Measurements from ENCODE around the gene CELF4. TPM values are rescaled to one million over a fixed set of nuclear protein-coding genes. Genes with fewer than 3 reads are reported as not detected.
A peak's percentile ranks its signal among the peaks of the same experiment; 100 is the strongest.

CELF4 gene
- total RNA-seq, 2 donors from 2014 or later: 0.22 to 3.9 TPM

DNA sequence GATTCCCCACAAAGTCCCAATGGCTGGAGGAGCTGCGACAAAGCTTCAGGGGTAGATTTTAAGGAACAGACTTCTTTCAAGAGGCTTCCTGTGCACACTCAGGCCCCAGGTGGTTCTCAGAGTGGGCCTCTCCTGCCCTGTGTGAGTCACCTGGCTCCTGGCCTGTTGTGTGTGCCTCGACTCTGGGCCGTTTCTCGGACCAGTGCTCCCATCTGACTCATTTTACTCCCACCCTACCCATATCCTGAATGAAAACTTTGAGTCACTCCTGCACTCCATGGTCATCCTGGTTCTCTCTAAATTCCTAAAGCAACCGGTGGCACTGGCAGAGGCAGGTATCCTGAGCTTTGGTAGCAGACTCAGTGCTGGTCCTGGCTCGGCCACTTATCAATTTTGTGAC, 84.1 kb downstream of the CELF4 start:
- TF ChIP-seq CTCF (IDR thresholded peaks at IDR 0.05): no peak
- peaks cover 0 to 4% of the 10 kb centered on the region in 2 donors for H3K27me3 ChIP-seq
- H3K27ac ChIP-seq: no peak overlapping the region

DNA sequence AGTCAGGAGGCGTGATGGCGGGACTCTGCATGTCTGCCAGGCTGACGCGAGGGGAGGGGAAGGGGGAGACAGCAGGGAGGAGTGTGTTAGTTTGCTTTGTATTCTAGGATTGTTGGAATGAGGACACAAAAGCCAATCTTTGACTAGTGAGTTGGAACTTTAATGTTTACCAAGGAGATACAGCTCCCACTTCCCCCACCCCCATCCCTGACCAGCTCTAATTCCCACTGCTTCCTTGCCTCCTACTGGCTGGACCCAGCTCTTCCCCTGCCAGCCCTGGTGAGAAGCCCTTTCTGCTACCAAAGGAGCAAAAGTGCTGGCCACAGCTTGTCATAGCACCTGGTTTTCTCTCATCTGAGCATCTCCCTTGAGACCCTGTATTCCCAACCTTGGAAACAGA, 84.5 kb downstream of the CELF4 start:
- no peak overlapping the region for H3K4me3 ChIP-seq

More for the DNA sequence above, 84.1 kb downstream of the CELF4 start:
- Histone ChIP-seq H3K4me1 (peaks cover 0 to 7% of the 10 kb centered on the region in 2 donors), H3K36me3 (no peaks in the 10 kb centered on the region), H3K9me3 (no peaks in the 10 kb centered on the region), H3K4me3 (no peak overlapping the region)
- no peak for DNase-seq (ENCODE audit: low spot score)

DNA sequence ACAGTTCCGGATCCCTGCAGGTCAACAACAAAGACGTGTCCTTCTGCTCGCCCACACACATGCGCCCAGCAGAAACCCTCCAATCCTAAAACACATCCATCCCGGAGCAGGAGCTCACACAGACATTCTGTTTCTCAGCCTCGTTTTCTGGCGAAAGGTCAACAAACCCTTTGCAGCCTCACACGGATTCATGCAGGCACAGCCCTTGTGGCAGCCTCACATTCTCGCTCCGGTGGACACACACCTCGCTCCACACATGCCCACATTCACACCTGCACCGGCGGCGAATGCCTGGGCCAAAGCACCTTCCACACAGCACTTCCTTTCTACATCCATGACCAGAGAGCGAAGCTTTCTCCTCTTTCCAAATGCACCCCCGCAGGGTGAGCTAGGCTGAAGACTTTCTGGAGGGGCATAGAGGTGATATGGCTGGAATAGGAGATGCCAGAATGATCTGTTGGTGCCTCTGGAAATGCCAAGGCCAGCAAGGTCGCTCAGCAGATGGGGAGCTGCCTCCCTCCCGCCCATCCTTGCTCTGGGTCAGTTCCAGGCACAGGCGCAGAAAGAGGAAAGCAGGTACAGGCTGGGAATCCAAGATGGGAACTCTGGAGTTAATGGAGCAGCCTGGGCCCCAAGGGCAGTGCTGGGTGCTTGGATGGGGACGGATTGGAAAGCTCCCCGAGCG, 88.8 kb downstream of the CELF4 start:
- Histone ChIP-seq H3K36me3 (no peaks in the 10 kb centered on the region), H3K4me3 (no peak overlapping the region), H3K27me3 (no peaks in the 10 kb centered on the region), H3K9me3 (no peaks in the 10 kb centered on the region), H3K4me1 (no peaks in the 10 kb centered on the region), H3K27ac (no peak overlapping the region)
- DNase-seq (ENCODE audit: low spot score): no peak
- TF ChIP-seq CTCF (IDR thresholded peaks at IDR 0.05): no peak

More for the DNA sequence above, 84.5 kb downstream of the CELF4 start:
- DNase-seq (ENCODE audit: low spot score): no peak
- Histone ChIP-seq H3K4me1 (peaks cover 0 to 7% of the 10 kb centered on the region in 2 donors), H3K9me3 (no peaks in the 10 kb centered on the region), H3K36me3 (no peaks in the 10 kb centered on the region), H3K27me3 (peaks cover 0 to 4% of the 10 kb centered on the region in 2 donors), H3K27ac (no peak overlapping the region)
- no peak for TF ChIP-seq CTCF (IDR thresholded peaks at IDR 0.05)

- Histone ChIP-seq H3K27ac (no peak overlapping the region), H3K27me3 (no peaks in the 10 kb centered on the region), H3K4me1 (no peaks in the 10 kb centered on the region), H3K4me3 (no peak overlapping the region), H3K36me3 (no peaks in the 10 kb centered on the region), H3K9me3 (no peaks in the 10 kb centered on the region)
- DNase-seq (ENCODE audit: low spot score): no peak
- peak in 1 of 2 donors; percentile 65 for TF ChIP-seq CTCF (IDR thresholded peaks at IDR 0.05)
These were observed 89.4 kb downstream of the CELF4 start for GRCh38 chr18:37476182-37476581.

DNA sequence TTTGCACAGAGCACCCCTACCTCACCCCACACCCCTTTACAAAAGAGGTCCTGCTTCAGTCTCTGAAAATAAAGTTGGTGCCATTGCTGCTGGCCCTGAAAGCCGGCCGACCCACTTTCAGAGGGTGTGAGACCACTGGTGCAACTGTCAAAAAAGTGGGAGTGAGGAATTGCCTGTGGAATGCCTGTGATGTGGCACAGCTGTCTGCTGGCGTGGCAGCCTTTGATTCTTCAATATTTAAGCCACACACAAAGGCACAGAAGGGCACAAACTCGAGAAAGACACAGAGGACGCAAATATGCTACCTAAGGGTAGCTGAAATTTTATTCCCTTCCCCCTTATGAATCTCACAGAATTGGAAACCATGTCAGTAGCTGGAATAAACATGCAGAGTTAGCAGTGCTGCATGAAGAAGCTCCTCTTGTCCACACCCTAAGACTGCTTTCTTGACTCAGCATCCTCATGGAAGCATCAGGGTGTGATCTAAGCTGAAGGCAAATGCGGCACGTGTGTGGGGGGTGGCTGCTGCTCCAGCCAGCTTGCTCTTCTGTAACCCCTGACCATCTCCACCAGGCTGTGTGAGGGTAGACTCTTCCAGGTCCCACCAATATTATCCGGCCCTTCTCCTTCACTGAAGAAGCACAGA, 92.3 kb downstream of the CELF4 start:
- Histone ChIP-seq H3K9me3 (no peaks in the 10 kb centered on the region), H3K4me1 (no peaks in the 10 kb centered on the region)

More for the DNA sequence above, 92.3 kb downstream of the CELF4 start:
- no peaks in the 10 kb centered on the region for H3K27me3 ChIP-seq
- H3K36me3 ChIP-seq: no peaks in the 10 kb centered on the region
- TF ChIP-seq CTCF (IDR thresholded peaks at IDR 0.05): no peak
- no peak for DNase-seq (ENCODE audit: low spot score)
- H3K27ac ChIP-seq: no peak overlapping the region
- H3K4me3 ChIP-seq: no peak overlapping the region

Measured in right atrium auricular region (tissue), 2 donors.